ENCODE measurements around the gene TMIE. TPM values are rescaled to one million over a fixed set of nuclear protein-coding genes. Genes with fewer than 3 reads are reported as not detected.

The TMIE gene
- total and polyA plus RNA-seq, 2 of the 4 experiments (the other 2 are of a cell fraction): 0.12 TPM; not detected in 1

- H2AFZ ChIP-seq (replicated peaks; ENCODE audit: low read length, poor library complexity): no peak overlapping the region
- CTCF ChIA-PET: no interaction called here
- H3K56ac ChIP-seq (ENCODE audit: extremely low read depth, insufficient read depth, low read length): no peak overlapping the region
- DNase-seq: no peak
- TF ChIP-seq RFX5 (IDR thresholded peaks at IDR 0.05; ENCODE audit: low read depth, low read length): no peak
- TF ChIP-seq MAZ (IDR thresholded peaks at IDR 0.05; ENCODE audit: borderline replicate concordance, low read depth, low read length): no peak
- no peak for TF ChIP-seq MAFK (IDR thresholded peaks at IDR 0.05; ENCODE audit: low read depth, low read length)
- TF ChIP-seq CHD1 (IDR thresholded peaks at IDR 0.05; ENCODE audit: low read depth, low read length): no peak
- no peak for TF ChIP-seq NFE2L2 (IDR thresholded peaks at IDR 0.05; ENCODE audit: low read depth, low read length)
- TF ChIP-seq RAD21 (IDR thresholded peaks at IDR 0.05; ENCODE audit: low read length): no peak
- no peak for TF ChIP-seq ELK1 (IDR thresholded peaks at IDR 0.05; ENCODE audit: borderline replicate concordance, low read depth, low read length)
- H3K9me1 ChIP-seq (ENCODE audit: insufficient read depth, low read length): peaks cover 5% of the 10 kb centered on the region; the same call in 1 of the 2 replicates
- no peak for ATAC-seq (ENCODE audit: low read depth)
- no peak overlapping the region for H3K14ac ChIP-seq (replicated peaks; ENCODE audit: low read depth, low read length)
- H3K27ac ChIP-seq (ENCODE audit: insufficient read depth, low read length): no peak overlapping the region
- H4K5ac ChIP-seq (ENCODE audit: low read depth, low read length): no peak overlapping the region
- dilution Hi-C loops (cut with HindIII; ENCODE audit: low sequenced_read_pairs, unreplicated experiment): no loop called here
- H3K4me3 ChIP-seq (ENCODE audit: insufficient read depth, low read depth, low read length): no peak overlapping the region
- no peak overlapping the region for H2BK120ac ChIP-seq (ENCODE audit: low read depth, low read length)
- no peak overlapping the region for H2BK5ac ChIP-seq (ENCODE audit: low read depth, low read length, poor library complexity, severe bottlenecking)
- H3K4me1 ChIP-seq (ENCODE audit: control insufficient read depth, insufficient read depth, low read length): peaks cover 2% of the 10 kb centered on the region; the same call in 1 of the 2 replicates
- H3K36me3 ChIP-seq (ENCODE audit: control insufficient read depth, insufficient read depth, low read length): peaks cover 8% of the 10 kb centered on the region; the same call in 1 of the 2 replicates
- no peak overlapping the region for H2BK20ac ChIP-seq (ENCODE audit: low read depth, low read length)
- no peak overlapping the region for H3K23ac ChIP-seq (ENCODE audit: low read depth, low read length)
- WGBS, 2 experiments (ENCODE audit: extremely low coverage in 2 of 2, insufficient read length in 1 of 2): 80% methylated on average over 2 of the region's 9 CpGs; no CpG with 5 or more reads in 1 of the 2 experiments
- no peaks in the 10 kb centered on the region for H3K27me3 ChIP-seq (ENCODE audit: control insufficient read depth, insufficient read depth, low read length)
- H2AK5ac ChIP-seq (ENCODE audit: low read depth, low read length): no peak overlapping the region
- H4K8ac ChIP-seq (ENCODE audit: low read depth in 2 of 2, low read length in 2 of 2): no peak overlapping the region
- H2AK9ac ChIP-seq (replicated peaks; ENCODE audit: low read depth, low read length, poor library complexity): no peak overlapping the region
- intact Hi-C loops (cut with micrococcal nuclease): no loop called here
- no peak overlapping the region for H2BK15ac ChIP-seq (ENCODE audit: low read depth, low read length)
- no peak overlapping the region for H3K4ac ChIP-seq (ENCODE audit: low read depth, low read length)
- no peaks in the 10 kb centered on the region for H3K9me3 ChIP-seq (ENCODE audit: control insufficient read depth, insufficient read depth, low read length)
- H3K79me1 ChIP-seq (ENCODE audit: low read depth in 1 of 2, low read length in 2 of 2): no peaks in the 10 kb centered on the region
- POLR2A ChIA-PET (ENCODE audit: unreplicated experiment): no interaction called here
- no peak overlapping the region for H3K18ac ChIP-seq (ENCODE audit: low read depth, low read length)
- no peak overlapping the region for H3K4me2 ChIP-seq (ENCODE audit: low read depth, low read length)
- no peak overlapping the region for H3K9ac ChIP-seq (ENCODE audit: low read depth, low read length)
- H4K20me1 ChIP-seq (ENCODE audit: insufficient read depth, low read length): no peaks in the 10 kb centered on the region
- in situ Hi-C loops (cut with MboI; ENCODE audit: low sequenced_read_pairs): no loop called here
- no TSS peak for BruUV-seq (replicated peaks)
- no peak overlapping the region for H4K91ac ChIP-seq (ENCODE audit: insufficient read depth, low read depth, low read length)
Measured at GRCh38 chr3:46680298-46680826, 20.8 kb upstream of the TMIE start.

Measured in IMR-90 (cell line).